H9 (cell line): ENCODE measurements around the gene CABLES1. TPM values are rescaled to one million over a fixed set of nuclear protein-coding genes. Genes with fewer than 3 reads are reported as not detected.

Experiments
- DNase-seq: peaks from one replicate; pipeline ENCODE4 v3.0.0-alpha.2; 2017
- H2AFZ ChIP-seq: one replicate; pipeline ENCODE4 v1.6.1; 2013; ENCODE audit warnings: mild to moderate bottlenecking, low read length, control low read depth, moderate library complexity
- H2AK5ac ChIP-seq: 2 replicates; pipeline ENCODE4 v1.6.1; 2013; ENCODE audit warnings: low read length, control low read depth, mixed read lengths; ENCODE audit not compliant: insufficient read length
- H2BK120ac ChIP-seq: one replicate; pipeline ENCODE4 v1.6.1; 2013; ENCODE audit warnings: low read depth, mild to moderate bottlenecking, low read length, control low read depth, inconsistent platforms; ENCODE audit not compliant: poor library complexity, severe bottlenecking
- H2BK12ac ChIP-seq: 2 replicates; pipeline ENCODE4 v1.6.1; 2013; ENCODE audit warnings: low read length, control low read depth, mixed read lengths, low read depth; ENCODE audit not compliant: insufficient read length
- H2BK15ac ChIP-seq: 2 replicates; pipeline ENCODE4 v1.6.1; 2013; ENCODE audit warnings: low read depth, low read length, control low read depth
- H2BK20ac ChIP-seq: one replicate; pipeline ENCODE4 v1.6.1; 2013; ENCODE audit warnings: low read depth, mild to moderate bottlenecking, low read length, control low read depth, inconsistent platforms; ENCODE audit not compliant: poor library complexity, severe bottlenecking
- H2BK5ac ChIP-seq: 2 replicates; pipeline ENCODE4 v1.6.1; 2013; ENCODE audit warnings: low read length, control low read depth, mixed read lengths; ENCODE audit not compliant: insufficient read length
- H3K14ac ChIP-seq: 2 replicates; pipeline ENCODE4 v1.6.1; 2013; ENCODE audit warnings: low read length, control low read depth; ENCODE audit not compliant: insufficient read depth
- H3K18ac ChIP-seq: 2 replicates; pipeline ENCODE4 v1.6.1; 2013; ENCODE audit warnings: low read depth, mild to moderate bottlenecking, mixed read lengths, low read length, control low read depth; ENCODE audit not compliant: insufficient read length
- H3K23ac ChIP-seq: 2 replicates; pipeline ENCODE4 v1.6.1; 2013; ENCODE audit warnings: low read length, control low read depth, mixed read lengths, low read depth; ENCODE audit not compliant: insufficient read length
- H3K23me2 ChIP-seq: 2 replicates; pipeline ENCODE4 v1.6.1; 2013; ENCODE audit warnings: low read depth, mild to moderate bottlenecking, mixed read lengths, low read length, control low read depth; ENCODE audit not compliant: insufficient read length, poor library complexity, severe bottlenecking
- H3K27ac ChIP-seq: 2 replicates; pipeline ENCODE4 v1.5.1; 2013; ENCODE audit warnings: low read length, control low read depth, mixed read lengths, low read depth; ENCODE audit not compliant: insufficient read length
- H3K27me3 ChIP-seq: 2 replicates; pipeline ENCODE4 v1.6.1; 2013; ENCODE audit warnings: low read length, control low read depth, inconsistent platforms; ENCODE audit not compliant: insufficient read depth
- H3K4ac ChIP-seq: 2 replicates; pipeline ENCODE4 v1.6.1; 2013; ENCODE audit warnings: low read depth, mild to moderate bottlenecking, control low read depth, inconsistent platforms, low read length, moderate library complexity
- H3K4me1 ChIP-seq: 2 replicates; pipeline ENCODE4 v1.6.1; 2013; ENCODE audit warnings: low read length, control low read depth, inconsistent platforms; ENCODE audit not compliant: insufficient read depth
- H3K4me2 ChIP-seq: 2 replicates; pipeline ENCODE4 v1.6.1; 2013; ENCODE audit warnings: low read length, control low read depth, mixed read lengths; ENCODE audit not compliant: insufficient read length, insufficient read depth
- H3K56ac ChIP-seq: 2 replicates; pipeline ENCODE4 v1.6.1; 2013; ENCODE audit warnings: low read depth, mild to moderate bottlenecking, mixed read lengths, low read length, control low read depth; ENCODE audit not compliant: insufficient read length
- H3K79me1 ChIP-seq: 2 replicates; pipeline ENCODE4 v1.6.1; 2013; ENCODE audit warnings: low read depth, mild to moderate bottlenecking, moderate library complexity, low read length, control low read depth, inconsistent platforms; ENCODE audit not compliant: insufficient read depth, poor library complexity, severe bottlenecking
- H3K79me2 ChIP-seq: 2 replicates; pipeline ENCODE4 v1.6.1; 2013; ENCODE audit warnings: low read length, control low read depth, inconsistent platforms; ENCODE audit not compliant: insufficient read depth
- H3K9ac ChIP-seq: 2 replicates; pipeline ENCODE4 v1.6.1; 2013; ENCODE audit warnings: low read length, control low read depth, mixed read lengths; ENCODE audit not compliant: insufficient read length; ENCODE audit errors: extremely low read depth
- H3K9me3 ChIP-seq: one replicate; pipeline ENCODE4 v1.6.1; 2013; ENCODE audit warnings: low read depth, low read length, inconsistent platforms; ENCODE audit not compliant: control insufficient read depth
- H3T11ph ChIP-seq: one replicate; pipeline ENCODE4 v1.6.1; 2013; ENCODE audit warnings: mild to moderate bottlenecking, low read length, control low read depth, inconsistent platforms
- H4K20me1 ChIP-seq: one replicate; pipeline ENCODE4 v1.6.1; 2013; ENCODE audit not compliant: control insufficient read depth, insufficient read length, insufficient read depth
- H4K5ac ChIP-seq: 2 replicates; pipeline ENCODE4 v1.6.1; 2013; ENCODE audit warnings: low read depth, mild to moderate bottlenecking, mixed read lengths, low read length, control low read depth; ENCODE audit not compliant: insufficient read length
- H4K8ac ChIP-seq: replicated peaks from 2 replicates; pipeline ENCODE4 v1.6.1; 2013; ENCODE audit warnings: low read length, control low read depth, mixed read lengths, low read depth; ENCODE audit not compliant: insufficient read length
- H4K91ac ChIP-seq: 2 replicates; pipeline ENCODE4 v1.6.1; 2013; ENCODE audit warnings: low read depth, mild to moderate bottlenecking, moderate library complexity, mixed read lengths, low read length, control low read depth; ENCODE audit not compliant: insufficient read length
- H3K27ac Mint-ChIP-seq, 3 experiments: 2 replicates in 2 of 3; 3 replicates in 1 of 3; pipeline ENCODE4 v1.8.0; 2020 to 2021; ENCODE audit warnings: mixed read lengths in 3 of 3, mild to moderate bottlenecking in 1 of 3, moderate library complexity in 1 of 3
- H3K27me3 Mint-ChIP-seq: 2 replicates; pipeline ENCODE4 v1.8.0; 2021; ENCODE audit warnings: low read depth, mild to moderate bottlenecking, moderate library complexity, mixed read lengths
- H3K36me3 Mint-ChIP-seq, 3 experiments: 2 replicates in 2 of 3; 3 replicates in 1 of 3; pipeline ENCODE4 v1.8.0; 2020 to 2021; ENCODE audit warnings: low read depth in 3 of 3, mixed read lengths in 3 of 3; ENCODE audit not compliant: insufficient read depth in 1 of 3
- H3K4me1 Mint-ChIP-seq, 2 experiments: 2 replicates each; pipeline ENCODE4 v1.8.0; 2020; ENCODE audit warnings: mixed read lengths in 2 of 2
- H3K4me3 Mint-ChIP-seq, 2 experiments: 2 replicates in 1 of 2; 3 replicates in 1 of 2; pipeline ENCODE4 v1.8.0; 2020 to 2021; ENCODE audit warnings: mild to moderate bottlenecking in 2 of 2, mixed read lengths in 2 of 2, moderate library complexity in 1 of 2
- H3K9me3 Mint-ChIP-seq, 2 experiments: 2 replicates in 1 of 2; 3 replicates in 1 of 2; pipeline ENCODE4 v1.8.0; 2020; ENCODE audit warnings: mild to moderate bottlenecking in 2 of 2, mixed read lengths in 2 of 2, moderate library complexity in 1 of 2
- CTCF ChIP-seq: fragments of 200-600 bp; sonication (generic); conservative IDR thresholded peaks from 3 replicates; pipeline ENCODE4 v1.8.0; 2021; ENCODE audit warnings: antibody characterized with exemption, mild to moderate bottlenecking
- WGBS: extraction: QIAGEN DNeasy Blood & Tissue Kit; methylation state at CpG from one replicate; pipeline ENCODE4 v1.1.7; 2013; ENCODE audit warnings: missing lambda C conversion rate, low lambda C conversion rate, mixed read lengths; ENCODE audit not compliant: insufficient read length; ENCODE audit errors: extremely low coverage; 5-methylcytosine and 5-hydroxymethylcytosine counted together
- total RNA-seq: library from RNA; stranded (reverse); gene quantifications from 2 replicates; pipeline ENCODE4 v1.2.1, GENCODE V29; 2021

Gene CABLES1
- total RNA-seq, 1 experiment from 2014 or later: 27.1 TPM

GRCh38 chr18:23143016-23143814 lies 7.9 kb downstream of the CABLES1 start:
- no peak overlapping the region for H2BK12ac ChIP-seq
- no peak overlapping the region for H3K4ac ChIP-seq
- no peak overlapping the region for H4K8ac ChIP-seq
- H3K36me3 Mint-ChIP-seq: peaks cover 4 to 21% (median 12%) of the 10 kb centered on the region in 3 experiments; a peak in 6 of 7 replicates
- H3K9me3 Mint-ChIP-seq: no peaks in the 10 kb centered on the region
- no peak overlapping the region for H4K91ac ChIP-seq
- no peaks in the 10 kb centered on the region for H3K27me3 ChIP-seq
- no peaks in the 10 kb centered on the region for H4K20me1 ChIP-seq
- peak overlapping the region in 1 of 2 experiments; percentile 5; a peak in 1 of 5 replicates for H3K4me3 Mint-ChIP-seq
- no peak for DNase-seq
- H3K14ac ChIP-seq: no peak overlapping the region
- H3K23me2 ChIP-seq: no peaks in the 10 kb centered on the region
- H4K5ac ChIP-seq: no peak overlapping the region
- H3T11ph ChIP-seq: no peak overlapping the region
- TF ChIP-seq CTCF: no peak
- H2BK5ac ChIP-seq: no peak overlapping the region
- H2BK120ac ChIP-seq: no peak overlapping the region
- H2AFZ ChIP-seq: no peak overlapping the region
- H3K79me1 ChIP-seq: no peaks in the 10 kb centered on the region
- H3K18ac ChIP-seq: no peak overlapping the region
- peak overlapping the region; percentile 9 to 61 (median 60); a peak in 3 of 7 replicates for H3K27ac Mint-ChIP-seq
- H3K4me1 ChIP-seq: no peaks in the 10 kb centered on the region
- no peak overlapping the region for H3K4me2 ChIP-seq
- no peak overlapping the region for H2AK5ac ChIP-seq
- no peaks in the 10 kb centered on the region; the same call in 1 of the 2 replicates for H3K27me3 Mint-ChIP-seq
- no peak overlapping the region for H3K23ac ChIP-seq
- no peak overlapping the region for H3K27ac ChIP-seq
- no peak overlapping the region for H3K56ac ChIP-seq
- H2BK20ac ChIP-seq: no peak overlapping the region
- no peaks in the 10 kb centered on the region for H3K9me3 ChIP-seq
- WGBS: no CpG with 5 or more reads among the region's 10 CpGs
- H3K79me2 ChIP-seq: peaks cover 35% of the 10 kb centered on the region; the same call in 1 of the 2 replicates
- no peak overlapping the region for H2BK15ac ChIP-seq
- peaks cover 63 to 64% of the 10 kb centered on the region in 2 experiments for H3K4me1 Mint-ChIP-seq
- H3K9ac ChIP-seq: no peak overlapping the region
